Lung microvascular endothelial cell (primary cell): ENCODE data around the gene R3HCC1L. TPM values are rescaled to one million over a fixed set of nuclear protein-coding genes. Genes with fewer than 3 reads are reported as not detected.
A peak's percentile ranks its signal among the peaks of the same experiment; 100 is the strongest.
"Not testable (repeated sequence)": the region's sequence is repeated elsewhere in the genome, so short reads cannot be mapped to it uniquely, and the experiment has no call there.

Experiments
- DNase-seq, 2 donors: peaks; one replicate each; pipeline versions ENCODE4 v3.0.0 to v3.0.0-alpha.2; 2010; ENCODE audit warnings: low read depth in 2 of 2
- total RNA-seq: library from RNA; depleted of rRNA; stranded (reverse); fragments of >200 nt; gene quantifications from 2 replicates; pipeline ENCODE4 v1.2.1, GENCODE V29; 2014

Gene R3HCC1L
- total RNA-seq, 1 donor from 2014 or later = 7.9 TPM

DNA sequence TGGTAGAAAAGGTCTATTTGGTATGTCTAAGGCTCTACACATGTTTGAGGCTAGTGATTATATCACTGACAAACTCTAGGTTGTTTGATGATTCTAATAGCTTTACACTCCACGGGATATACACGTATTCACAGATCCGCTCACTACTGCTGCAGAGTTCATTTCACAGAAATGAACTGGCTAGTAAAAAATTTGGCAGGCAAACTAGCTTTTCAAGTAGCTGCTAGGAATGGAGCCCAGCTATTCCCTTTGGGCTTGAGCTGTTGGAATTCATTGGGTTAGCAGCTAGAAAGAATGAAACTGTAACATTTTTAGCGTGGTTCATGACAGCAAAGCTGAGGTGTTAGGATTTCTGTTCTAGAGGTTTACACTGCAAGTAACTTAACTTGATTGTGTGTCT lies 37.6 kb downstream of the R3HCC1L start:
- DNase-seq = no peak

DNA sequence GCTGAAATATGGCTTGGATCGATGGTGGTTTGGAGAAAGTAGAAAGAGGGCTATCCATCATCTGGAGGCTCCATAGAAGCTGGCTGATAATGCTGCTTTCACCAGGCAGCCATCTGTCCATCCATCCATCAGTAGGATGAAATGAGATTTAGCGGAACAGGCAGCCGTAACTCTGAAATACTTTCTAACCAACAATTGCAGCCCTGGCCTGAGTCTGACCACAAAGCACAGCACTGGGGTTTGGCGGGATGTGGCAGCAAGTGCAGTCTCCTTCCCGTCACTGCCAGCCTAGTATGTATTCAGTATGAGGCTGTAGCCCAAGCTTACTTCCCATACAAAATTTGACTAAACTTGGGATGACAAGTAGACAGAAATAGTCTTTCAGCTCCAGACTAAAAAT lies 38.0 kb downstream of the R3HCC1L start:
- no peak for DNase-seq

DNA sequence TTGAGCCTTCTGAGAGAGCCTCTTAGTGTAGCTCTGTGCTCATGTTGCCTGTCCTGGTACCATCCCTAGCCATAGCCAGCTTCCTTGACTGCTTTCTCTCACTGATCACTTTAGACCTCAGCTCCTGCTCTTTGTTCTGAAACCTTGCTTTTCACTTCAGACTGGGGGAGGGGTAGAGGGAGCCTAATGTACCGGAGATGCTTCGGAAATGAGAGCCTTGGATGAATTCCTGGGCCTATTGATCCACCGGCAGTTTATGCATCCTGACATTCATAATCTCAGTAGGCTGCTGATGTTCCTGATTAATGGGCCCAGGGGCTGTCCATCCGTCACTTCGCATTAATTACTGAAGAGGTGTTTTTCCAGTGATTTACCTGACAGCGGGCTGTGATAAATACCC lies 38.8 kb downstream of the R3HCC1L start:
- no peak for DNase-seq

DNA sequence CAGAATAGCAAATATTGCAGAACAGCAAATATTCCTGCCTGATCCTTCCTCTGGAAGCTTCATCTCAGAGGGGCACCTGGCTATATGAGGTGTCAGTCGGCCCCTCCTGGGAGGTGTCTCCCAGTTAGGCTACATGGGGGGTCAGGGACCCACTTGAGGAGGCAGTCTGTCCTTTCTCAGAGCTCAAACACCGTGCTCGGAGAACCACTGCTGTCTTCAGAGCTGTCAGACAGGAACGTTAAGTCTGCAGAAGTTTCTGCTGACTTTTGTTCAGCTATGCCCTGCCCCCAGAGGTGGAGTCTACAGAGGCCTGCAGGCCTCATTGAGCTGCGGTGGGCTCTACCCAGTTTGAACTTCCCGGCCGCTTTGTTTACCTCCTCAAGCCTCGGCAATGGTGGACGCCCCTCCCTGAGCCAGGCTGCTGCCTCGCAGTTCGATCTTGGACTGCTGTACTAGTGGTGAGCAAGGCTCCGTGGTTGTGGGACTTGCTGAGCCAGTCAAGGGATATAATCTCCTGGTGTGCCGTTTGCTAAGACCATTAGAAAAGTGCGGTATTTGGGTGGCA lies 48.0 kb downstream of the R3HCC1L start:
- not testable (repeated sequence) for DNase-seq

DNA sequence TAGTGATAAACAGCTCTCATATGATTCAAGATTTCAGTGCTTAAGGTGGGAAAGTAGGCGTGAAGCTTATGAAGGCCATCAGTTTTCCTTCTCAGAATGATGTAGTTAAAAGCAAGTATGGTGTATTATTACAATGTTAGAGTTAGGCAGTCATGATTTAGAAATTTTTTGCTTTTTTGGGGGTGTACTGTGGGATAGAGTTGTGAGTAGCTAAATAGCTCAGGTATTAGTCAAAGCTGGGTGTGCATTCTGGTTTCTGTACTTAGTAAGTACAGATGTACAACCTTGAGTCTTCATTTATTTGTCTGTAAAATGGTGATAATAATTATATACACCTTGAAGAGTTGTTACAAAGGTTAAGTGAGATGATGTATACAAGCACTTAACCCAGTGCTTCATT lies 52.2 kb downstream of the R3HCC1L start:
- DNase-seq = no peak

DNA sequence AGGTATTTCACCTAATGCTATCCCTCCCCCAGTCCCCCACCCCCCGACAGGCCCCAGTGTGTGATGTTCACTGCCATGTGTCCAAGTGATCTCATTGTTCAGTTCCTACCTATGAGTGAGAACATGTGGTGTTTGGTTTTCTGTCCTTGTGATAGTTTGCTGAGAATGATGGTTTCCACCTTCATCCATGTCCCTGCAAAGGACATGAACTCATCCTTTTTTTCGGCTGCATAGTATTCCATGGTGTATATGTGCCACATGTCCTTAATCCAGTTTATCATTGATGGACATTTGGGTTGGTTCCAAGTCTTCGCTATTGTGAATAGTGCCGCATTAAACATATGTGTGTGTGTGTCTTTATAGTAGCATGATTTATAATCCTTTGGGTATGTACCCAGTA lies 56.3 kb downstream of the R3HCC1L start:
- not testable (repeated sequence) for DNase-seq

DNA sequence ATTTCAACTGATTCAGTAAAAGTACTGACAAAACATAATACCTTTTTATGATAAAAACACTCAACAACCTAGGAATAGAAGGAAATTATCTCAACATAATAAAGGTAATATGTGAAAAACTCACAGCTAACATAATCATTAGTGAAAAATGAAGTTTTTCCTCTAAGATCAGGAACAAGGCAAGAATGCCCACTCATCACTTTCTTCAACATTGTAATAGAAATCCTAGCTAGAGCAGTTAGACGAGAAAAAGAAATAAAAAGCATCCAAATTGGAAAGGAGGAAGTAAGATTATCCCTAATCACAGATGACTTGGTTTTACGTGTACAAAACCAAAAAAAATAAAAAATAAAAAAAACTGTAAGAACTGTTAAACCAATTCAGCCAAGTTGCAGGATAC lies 58.6 kb downstream of the R3HCC1L start:
- DNase-seq = no peak

DNA sequence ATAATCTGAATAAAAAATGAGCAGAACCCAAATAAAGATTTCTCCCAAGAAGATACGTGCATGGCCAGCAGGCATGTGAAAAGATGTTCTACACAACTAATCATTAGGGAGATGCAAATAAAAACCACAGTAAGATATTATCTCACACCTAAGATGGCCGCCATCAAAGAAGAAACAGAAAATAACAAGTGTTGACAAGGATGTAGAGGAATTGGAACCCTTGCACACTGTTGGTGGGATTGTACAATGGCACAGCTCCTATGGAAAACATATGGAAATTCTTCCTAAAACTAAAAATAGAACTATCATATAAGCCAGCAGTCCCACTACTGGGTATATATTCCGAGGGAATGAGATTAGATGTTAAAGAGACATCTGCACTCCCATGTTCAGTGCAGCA lies 60.2 kb downstream of the R3HCC1L start:
- DNase-seq = no peak

DNA sequence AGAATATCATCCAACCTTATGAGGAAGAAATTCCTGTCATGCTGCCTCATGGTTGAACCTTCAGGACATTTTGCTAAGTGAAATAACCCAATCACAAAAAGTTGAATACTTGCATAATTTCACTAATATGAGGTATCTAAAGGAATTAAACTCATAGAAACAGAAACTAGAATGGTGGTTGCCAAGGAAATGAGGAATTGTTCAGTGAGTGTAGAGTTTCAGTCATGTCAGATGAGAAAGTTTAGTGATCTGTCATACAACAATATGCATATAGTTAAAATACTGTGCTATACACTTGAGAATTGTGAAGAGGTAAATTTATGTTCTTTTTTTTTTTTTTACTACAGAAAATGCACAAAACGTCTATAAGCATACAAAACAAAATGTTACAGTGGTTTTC lies 60.7 kb downstream of the R3HCC1L start:
- peak in 1 of 2 donors; percentile 16 for DNase-seq

DNA sequence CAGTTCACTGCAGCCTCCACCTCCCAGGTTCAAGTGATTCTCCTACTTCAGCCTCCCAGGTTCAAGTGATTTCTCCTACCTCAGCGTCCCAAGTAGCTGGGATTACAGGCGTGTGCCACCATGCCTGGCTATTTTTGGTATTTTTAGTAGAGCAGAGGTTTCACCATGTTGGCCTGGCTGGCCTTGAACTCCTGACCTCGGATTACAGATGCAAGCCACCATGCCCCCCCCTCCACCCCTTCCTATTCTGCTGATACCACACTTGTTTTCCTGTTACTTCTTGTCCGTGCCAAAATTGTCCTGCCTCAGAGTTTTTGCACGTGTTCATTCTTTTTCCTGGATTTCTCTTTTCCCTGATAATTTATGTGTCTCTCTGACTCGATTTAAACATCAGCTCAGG lies 62.5 kb downstream of the R3HCC1L start:
- peak in 1 of 2 donors; percentile 49 for DNase-seq

DNA sequence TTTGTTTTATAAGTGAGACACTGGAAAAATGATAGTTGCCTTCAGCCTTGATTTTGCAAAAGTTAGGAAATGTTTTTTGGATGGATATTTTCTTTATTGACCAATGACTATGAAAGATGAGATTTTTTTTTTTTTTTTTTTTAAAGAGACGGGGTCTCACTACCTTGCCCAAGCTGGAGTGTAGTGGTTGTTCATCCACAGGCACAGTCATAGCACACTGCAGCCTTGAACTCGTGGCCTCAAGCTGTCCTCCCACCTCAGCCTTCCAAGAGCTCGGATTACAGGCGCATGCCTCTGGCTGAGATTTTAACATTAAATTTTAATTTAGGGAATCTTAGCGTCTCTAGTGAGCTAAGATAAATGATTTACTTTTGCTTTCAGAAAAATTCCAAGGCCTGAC lies 67.3 kb downstream of the R3HCC1L start:
- no peak for DNase-seq

DNA sequence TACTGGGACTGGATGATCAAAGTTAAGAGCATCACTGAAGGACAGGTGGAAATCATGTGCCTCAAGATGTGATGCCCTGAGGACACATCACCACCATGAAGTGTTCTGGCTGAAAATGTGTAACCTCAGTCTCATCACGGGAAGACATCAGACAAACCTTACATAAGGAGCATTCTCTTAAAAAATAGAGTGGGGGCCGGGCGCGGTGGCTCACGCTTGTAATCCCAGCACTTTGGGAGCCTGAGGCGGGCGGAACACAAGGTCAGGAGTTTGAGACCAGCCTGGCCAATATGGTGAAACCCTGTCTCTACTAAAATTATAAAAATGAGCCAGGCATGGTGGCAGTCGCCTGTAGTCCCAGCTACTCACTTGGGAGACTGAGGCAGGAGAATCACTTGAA lies 67.9 kb downstream of the R3HCC1L start:
- no peak for DNase-seq

DNA sequence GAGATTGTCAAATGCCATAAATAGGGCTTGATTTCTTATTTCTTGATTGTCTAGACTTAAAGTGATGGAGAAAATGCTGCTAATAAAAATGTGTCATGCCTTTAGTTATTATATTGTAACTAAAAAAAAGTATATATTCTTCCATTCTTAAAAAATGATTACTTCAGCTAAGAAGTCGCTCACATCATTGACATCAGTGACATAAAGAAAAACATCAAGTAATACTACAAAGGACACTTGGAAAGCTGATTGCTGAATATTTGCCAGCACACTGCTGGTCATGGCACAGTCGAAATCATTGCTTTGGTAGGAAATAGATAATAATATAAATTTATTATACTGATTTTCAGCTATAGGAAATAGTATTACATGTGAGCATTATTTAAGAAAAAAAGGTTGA lies 70.9 kb downstream of the R3HCC1L start:
- DNase-seq = no peak

DNA sequence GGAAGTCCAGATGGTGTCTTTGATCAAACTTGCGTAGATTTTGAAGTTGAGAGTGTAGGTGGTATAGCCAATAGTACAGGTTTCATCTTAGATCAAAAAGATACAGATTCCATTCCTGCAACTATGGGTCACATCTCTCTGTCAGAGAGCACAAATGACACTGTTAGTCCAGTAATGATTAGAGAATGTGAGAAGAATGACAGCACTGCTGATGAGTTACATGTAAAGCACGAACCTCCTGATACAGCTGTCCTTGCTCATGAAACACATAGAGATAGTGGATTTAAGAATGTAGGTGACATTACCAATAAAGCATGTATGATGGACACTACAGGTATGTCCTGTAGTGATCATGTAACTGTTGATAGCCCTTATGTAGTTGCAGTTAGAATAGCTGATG lies 74.5 kb downstream of the R3HCC1L start:
- no peak for DNase-seq

DNA sequence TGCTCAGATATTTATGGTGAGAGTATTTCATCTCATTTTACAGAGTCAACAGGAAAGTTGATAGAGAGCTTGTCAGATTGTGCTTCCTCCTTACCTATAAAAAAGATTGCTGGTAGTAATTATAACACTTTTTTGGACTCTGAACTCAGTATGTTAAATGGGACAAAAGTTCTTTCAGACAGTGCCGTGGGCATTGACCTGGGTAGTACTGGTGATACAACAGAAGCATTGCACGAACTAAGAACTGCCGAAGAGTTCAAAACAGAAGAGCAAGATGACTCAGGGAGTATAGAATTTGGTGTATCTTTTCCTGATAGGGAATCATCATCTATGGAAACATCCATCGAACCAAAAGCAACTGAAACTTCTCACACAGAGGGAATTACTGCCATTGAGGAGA lies 75.0 kb downstream of the R3HCC1L start:
- no peak for DNase-seq

DNA sequence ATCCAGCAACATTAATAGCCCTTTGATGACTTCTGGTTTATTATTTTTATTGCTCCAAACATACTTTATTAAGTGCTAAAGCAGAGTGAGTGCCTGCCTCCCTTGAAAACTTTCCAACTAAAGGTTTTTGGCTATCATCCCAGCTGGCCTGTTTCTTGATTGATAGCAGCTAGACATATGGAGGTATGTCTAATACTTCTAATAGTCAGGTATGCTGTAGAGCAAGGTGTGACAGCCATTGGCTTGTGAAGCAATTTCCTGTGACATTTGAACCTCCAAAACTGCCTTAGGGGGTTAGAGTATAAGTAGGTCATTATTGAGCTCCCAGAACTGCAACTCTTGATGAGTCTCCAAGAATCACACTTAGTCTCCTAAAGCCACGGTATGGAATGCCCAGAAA lies 77.7 kb downstream of the R3HCC1L start:
- DNase-seq = peak in 1 of 2 donors; percentile 6

DNA sequence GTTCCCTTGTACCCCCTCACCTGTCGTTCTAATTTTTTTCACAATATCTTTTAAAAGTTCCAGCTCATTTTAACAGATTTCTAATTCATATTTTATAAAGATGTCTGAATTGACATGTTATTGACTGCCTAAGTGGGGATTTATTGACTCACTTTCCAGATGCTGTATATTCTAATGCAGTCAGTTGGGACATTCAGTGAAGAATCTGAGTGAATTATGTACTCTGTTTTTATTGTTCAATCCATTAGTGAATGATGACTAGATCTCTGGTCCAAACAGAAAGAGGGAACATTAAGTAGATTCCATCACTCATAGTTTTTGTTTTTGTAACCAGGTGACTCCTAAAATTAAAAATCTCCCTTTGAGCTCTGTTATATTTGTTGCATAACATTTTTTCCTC lies 79.3 kb downstream of the R3HCC1L start:
- no peak for DNase-seq

DNA sequence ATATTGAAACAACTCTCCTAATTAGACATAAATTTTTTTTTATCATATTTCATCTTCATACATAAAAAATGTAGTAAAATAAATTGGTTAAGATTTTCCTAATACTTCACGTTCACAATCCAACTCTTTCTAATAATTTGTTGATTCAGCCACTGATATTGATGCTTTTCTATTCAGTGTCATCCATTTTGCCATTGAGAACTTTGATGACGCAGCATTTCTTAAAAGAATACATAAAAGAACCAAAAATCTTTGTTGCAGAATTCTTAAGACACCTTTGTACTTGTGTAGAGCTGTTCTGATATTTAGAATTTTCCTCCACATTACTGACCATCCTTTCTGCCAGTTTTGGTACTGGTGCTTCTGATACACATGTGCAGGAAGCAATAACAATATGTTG lies 80.9 kb downstream of the R3HCC1L start:
- no peak for DNase-seq

DNA sequence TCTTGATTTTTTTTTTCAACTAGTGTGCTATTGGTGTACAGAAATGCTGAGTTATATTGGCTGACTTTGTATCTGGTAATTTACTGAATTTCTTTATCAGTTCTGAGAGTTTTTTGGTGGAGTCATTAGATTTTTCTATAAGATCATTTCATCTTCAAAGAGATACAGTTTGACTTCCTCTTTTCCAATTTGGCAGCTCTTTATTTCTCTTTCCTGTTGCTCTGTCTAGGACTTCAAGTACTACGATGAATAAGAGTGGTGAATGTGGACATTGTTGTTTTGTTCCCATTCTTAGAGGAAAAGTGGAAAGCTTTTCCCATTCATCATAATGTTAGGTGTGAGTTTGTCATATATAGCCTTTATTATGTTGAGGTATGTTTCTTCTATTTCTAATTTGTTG lies 83.3 kb downstream of the R3HCC1L start:
- peak in 1 of 2 donors; percentile 46 for DNase-seq

DNA sequence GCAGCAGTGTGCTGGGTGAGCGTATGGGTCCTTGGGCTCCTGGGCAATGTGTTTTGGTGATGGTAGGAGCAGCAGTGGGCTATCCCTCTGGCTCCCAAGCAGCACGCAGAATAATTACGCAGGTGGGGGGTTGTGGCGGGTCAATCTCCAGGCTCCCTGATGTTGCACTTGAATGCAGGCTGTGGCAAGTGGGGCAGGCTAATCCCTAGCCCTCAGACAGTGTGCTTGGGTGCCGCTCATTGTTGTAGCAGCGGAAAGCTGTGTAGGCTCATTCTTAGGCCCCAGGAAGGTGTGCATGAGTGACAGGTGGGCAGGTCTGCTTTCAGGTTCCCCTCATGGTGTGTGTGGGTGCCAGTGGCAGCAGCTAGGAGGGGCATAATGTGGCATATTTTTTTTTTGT lies 89.4 kb downstream of the R3HCC1L start:
- no peak for DNase-seq

DNA sequence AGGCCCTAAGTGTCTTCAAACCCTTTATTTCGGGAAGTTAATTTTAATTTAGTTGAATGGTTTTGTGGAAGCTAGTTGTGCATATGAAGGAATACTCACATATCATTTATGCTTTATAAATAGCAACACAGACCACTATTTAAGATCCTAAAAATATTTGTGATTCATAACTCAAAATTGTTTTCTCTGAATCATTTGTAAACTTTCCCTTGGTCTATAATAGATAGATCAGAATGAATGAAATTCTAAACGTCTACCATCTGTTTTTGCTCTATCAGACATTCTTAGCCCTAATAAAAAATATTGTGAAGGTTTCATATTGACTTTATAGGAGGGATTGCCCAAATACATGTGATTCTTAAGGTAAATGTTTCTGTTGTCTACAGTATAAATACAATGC lies 90.1 kb downstream of the R3HCC1L start:
- DNase-seq = no peak

DNA sequence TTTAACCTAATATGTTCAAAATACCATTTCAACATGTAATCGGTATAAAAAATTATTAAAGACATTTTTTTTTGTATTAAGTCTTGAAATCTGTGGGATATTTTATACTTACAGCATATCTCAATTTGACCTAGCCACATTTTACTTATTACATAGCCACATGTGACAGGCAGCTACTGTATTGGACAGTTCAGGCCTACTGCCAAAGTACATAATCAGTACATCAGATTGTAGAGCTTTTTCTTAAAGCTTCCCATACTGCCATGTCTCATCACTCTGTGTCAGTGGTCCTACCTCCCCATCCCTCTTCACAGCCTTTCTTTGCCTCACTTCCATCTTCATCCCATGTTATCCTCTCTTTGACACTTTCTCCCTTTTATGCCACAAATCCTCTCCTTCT lies 90.5 kb downstream of the R3HCC1L start:
- DNase-seq = peak; percentile 41 to 47

DNA sequence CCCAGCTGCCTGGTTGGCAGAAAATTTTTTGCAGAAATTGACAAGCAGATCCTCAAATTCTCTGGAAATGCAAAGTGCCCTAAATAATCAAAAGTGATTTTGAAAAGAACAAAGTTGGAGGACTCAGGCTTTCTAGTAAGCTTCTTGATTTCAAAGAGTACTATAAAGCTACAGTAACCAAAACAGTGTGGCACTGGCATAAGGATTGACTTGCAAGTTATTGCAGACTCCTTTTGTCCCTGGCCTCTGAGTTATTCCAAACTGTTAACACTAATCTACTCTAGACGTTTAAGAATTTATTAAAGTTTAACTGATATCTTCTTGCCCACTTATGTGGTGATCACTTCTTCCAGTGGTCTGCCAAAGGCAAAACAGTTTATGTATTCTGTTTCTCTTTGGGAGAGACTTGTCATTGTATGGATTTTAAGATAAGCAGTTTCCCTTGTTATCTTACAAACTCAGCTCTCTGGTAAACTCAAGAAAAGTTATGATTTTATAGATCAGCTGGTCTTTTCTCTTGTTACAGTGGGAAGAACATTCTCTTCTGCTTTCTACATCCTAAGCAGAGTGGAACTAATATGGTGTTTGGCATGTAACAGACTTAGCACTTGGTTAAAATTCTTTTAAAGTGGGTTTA lies 92.2 kb downstream of the R3HCC1L start:
- DNase-seq = no peak

DNA sequence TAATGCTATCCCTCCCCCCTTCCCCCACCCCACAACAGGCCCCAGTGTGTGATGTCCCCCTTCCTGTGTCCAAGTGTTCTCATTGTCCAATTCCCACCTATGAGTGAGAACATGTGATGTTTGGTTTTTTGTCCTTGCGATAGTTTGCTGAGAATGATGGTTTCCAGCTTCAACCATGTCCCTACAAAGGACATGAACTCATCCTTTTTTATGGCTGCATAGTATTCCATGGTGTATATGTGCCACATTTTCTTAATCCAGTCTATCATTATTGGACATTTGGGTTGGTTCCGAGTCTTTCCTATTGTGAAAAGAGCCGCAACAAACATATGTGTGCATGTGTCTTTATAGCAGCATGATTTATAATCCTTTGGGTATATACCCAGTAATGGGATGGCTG lies 93.3 kb downstream of the R3HCC1L start:
- not testable (repeated sequence) for DNase-seq
